VCaP (cell line): ENCODE data around the gene PGBD2.
"Not testable (repeated sequence)": the region's sequence is repeated elsewhere in the genome, so short reads cannot be mapped to it uniquely, and the experiment has no call there.

Experiments
- H3K27ac ChIP-seq: fragments of 450-650 bp; 2 replicates; pipeline ENCODE4 v1.5.1; 2017
- TF ChIP-seq, protein P1 (sequence below): fragments of 450-650 bp; conservative IDR thresholded peaks from 2 replicates; pipeline ENCODE4 v1.5.1; 2017; ENCODE audit warnings: mild to moderate bottlenecking, moderate library complexity

Gene PGBD2

DNA sequence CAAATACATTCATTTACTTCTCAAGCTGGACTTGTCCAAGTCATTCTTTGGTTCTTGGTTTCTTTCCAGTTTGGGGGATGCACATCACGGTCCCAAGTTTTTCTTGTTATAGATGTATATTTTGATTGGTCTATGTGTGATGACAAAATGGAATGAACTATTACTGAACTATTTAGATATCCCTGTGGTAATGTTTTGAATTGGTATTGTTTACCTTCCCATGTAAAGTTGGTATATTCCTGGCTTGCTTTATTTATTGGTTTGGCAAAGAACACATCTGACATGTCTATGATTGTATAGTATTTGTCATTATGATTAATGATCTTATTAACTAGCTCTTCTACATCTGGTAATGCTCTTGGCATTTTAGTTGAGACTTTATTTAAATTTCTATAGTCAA lies 24.8 kb upstream of the PGBD2 start:
- H3K27ac ChIP-seq: no peak overlapping the region
- TF ChIP-seq, protein P1, sequence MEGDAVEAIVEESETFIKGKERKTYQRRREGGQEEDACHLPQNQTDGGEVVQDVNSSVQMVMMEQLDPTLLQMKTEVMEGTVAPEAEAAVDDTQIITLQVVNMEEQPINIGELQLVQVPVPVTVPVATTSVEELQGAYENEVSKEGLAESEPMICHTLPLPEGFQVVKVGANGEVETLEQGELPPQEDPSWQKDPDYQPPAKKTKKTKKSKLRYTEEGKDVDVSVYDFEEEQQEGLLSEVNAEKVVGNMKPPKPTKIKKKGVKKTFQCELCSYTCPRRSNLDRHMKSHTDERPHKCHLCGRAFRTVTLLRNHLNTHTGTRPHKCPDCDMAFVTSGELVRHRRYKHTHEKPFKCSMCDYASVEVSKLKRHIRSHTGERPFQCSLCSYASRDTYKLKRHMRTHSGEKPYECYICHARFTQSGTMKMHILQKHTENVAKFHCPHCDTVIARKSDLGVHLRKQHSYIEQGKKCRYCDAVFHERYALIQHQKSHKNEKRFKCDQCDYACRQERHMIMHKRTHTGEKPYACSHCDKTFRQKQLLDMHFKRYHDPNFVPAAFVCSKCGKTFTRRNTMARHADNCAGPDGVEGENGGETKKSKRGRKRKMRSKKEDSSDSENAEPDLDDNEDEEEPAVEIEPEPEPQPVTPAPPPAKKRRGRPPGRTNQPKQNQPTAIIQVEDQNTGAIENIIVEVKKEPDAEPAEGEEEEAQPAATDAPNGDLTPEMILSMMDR: no peak

- not testable (repeated sequence) for H3K27ac ChIP-seq
Measured at GRCh38 chr1:248882427-248882826, 23.6 kb upstream of the PGBD2 start.

- H3K27ac ChIP-seq: no peak overlapping the region
- TF ChIP-seq, protein P1: no peak
Measured at GRCh38 chr1:248884632-248885295, 21.3 kb upstream of the PGBD2 start.

- H3K27ac ChIP-seq: no peak overlapping the region
- TF ChIP-seq, protein P1: no peak
Measured at GRCh38 chr1:248885646-248886045, 20.4 kb upstream of the PGBD2 start.

DNA sequence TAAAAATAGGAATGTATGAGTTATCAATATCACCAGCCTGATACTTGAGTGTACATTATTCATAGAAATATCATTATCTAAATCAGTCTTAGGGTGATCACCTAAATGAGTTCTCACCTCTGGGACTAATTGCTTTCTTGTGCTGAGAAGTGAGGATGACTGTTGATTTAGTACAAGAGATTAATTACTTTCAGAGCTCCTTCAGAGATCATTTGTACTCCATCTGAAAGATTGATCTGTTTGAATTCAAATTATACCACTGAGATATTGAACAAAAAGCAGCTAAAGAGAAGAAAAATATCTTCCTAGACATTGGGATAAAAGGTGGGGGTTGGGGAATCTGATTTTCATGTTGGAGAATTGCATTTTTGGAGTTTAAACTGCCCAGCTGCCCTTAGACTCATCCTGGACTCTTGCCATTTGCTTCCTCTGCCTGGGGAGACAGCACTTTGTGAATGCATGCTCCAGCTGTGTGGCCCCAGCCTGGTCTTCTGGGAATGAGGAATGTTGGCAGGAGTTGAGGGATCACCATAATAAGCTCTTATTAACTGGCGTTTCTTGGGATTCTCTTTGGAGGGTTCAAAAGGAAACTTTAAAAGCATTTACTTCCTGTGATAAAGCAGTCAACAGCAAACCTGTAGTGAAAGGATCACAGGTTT lies 19.7 kb upstream of the PGBD2 start:
- TF ChIP-seq, protein P1: no peak
- H3K27ac ChIP-seq: no peak overlapping the region

DNA sequence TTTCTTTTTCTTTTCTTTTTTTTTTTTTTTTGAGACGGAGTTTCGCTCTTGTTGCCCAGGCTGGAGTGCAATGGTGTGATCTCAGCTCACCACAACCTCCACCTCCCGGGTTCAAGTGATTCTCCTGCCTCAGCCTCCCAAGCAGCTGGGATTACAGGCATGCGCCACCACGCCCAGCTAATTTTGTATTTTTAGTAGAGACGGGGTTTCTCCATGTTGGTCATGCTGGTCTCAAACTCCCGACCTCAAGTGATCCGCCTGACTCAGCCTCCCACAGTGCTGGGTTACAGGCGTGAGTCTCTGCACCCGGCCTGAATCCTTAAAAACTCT lies 16.2 kb upstream of the PGBD2 start:
- not testable (repeated sequence) for H3K27ac ChIP-seq

- TF ChIP-seq, protein P1: no peak
- no peak overlapping the region for H3K27ac ChIP-seq
Measured at GRCh38 chr1:248890549-248891498, 15.2 kb upstream of the PGBD2 start.

DNA sequence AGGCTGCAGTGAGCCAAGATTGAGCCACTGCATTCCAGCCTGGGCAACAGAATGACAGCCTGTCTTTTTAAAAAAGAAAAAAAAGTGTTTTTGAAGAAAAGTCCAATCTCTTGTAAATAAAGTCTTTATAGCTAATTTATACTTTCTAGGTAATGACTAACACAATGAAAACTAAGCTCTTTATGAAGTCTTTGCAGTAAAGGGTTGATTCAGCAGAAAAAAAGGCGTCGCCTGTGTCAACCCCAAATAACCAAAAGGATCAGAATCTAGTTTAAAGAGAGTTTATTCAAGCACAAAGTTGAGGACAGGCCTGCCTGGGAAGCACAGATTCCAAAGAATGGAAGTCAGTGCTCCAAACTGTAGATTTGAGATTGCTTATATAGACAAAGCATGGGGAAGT lies 14.3 kb upstream of the PGBD2 start:
- TF ChIP-seq, protein P1: no peak
- H3K27ac ChIP-seq: no peak overlapping the region
